ENCODE results near the gene CNTN4.

Gene CNTN4

GRCh38 chr3:2851361-2851760 is 752.7 kb downstream of the CNTN4 start:
- H3K9me3 ChIP-seq (ENCODE audit: insufficient read depth, low read length, severe bottlenecking) = no peaks in the 10 kb centered on the region
- H3K79me2 ChIP-seq (ENCODE audit: insufficient read depth, low read length) = no peaks in the 10 kb centered on the region
- no peaks in the 10 kb centered on the region for H3K36me3 ChIP-seq (ENCODE audit: insufficient read depth, low read length)
- DNase-seq (no peak), ATAC-seq (ENCODE audit: insufficient read depth, low read depth) (no peak)
- no peaks in the 10 kb centered on the region for H3K27me3 ChIP-seq (ENCODE audit: insufficient read depth, low read length, poor library complexity)
- no peak overlapping the region for H3K27ac ChIP-seq (ENCODE audit: low read length)
- TF ChIP-seq CTCF (IDR thresholded peaks at IDR 0.05; ENCODE audit: borderline replicate concordance, extremely low read depth, low read length, poor library complexity, severe bottlenecking) = no peak
- TF ChIP-seq EZH2 (IDR thresholded peaks at IDR 0.05; ENCODE audit: borderline replicate concordance, low read depth, low read length, severe bottlenecking) = no peak
- no peak overlapping the region for H2AFZ ChIP-seq (ENCODE audit: low read depth, low read length)
- no peaks in the 10 kb centered on the region for H3K4me1 ChIP-seq (ENCODE audit: insufficient read depth, low read length)
- H3K4me3 ChIP-seq (ENCODE audit: low read depth in 1 of 2, low read length in 2 of 2) = no peak overlapping the region
- H4K20me1 ChIP-seq (ENCODE audit: insufficient read depth, low read length) = no peaks in the 10 kb centered on the region
- no peak overlapping the region for H3K9ac ChIP-seq (ENCODE audit: low read depth, low read length)
- H3K4me2 ChIP-seq (ENCODE audit: insufficient read depth, low read length) = no peak overlapping the region

- Histone ChIP-seq H3K9ac (ENCODE audit: low read depth, low read length) (no peak overlapping the region), H3K4me3 (ENCODE audit: low read depth in 1 of 2, low read length in 2 of 2) (no peak overlapping the region), H3K4me2 (ENCODE audit: insufficient read depth, low read length) (no peak overlapping the region), H3K27me3 (ENCODE audit: insufficient read depth, low read length, poor library complexity) (no peaks in the 10 kb centered on the region), H3K4me1 (ENCODE audit: insufficient read depth, low read length) (no peaks in the 10 kb centered on the region), H2AFZ (ENCODE audit: low read depth, low read length) (no peak overlapping the region), H3K27ac (ENCODE audit: low read length) (no peak overlapping the region), H3K9me3 (ENCODE audit: insufficient read depth, low read length, severe bottlenecking) (no peaks in the 10 kb centered on the region), H3K36me3 (ENCODE audit: insufficient read depth, low read length) (no peaks in the 10 kb centered on the region), H3K79me2 (ENCODE audit: insufficient read depth, low read length) (no peaks in the 10 kb centered on the region), H4K20me1 (ENCODE audit: insufficient read depth, low read length) (no peaks in the 10 kb centered on the region)
- DNase-seq (no peak), ATAC-seq (ENCODE audit: insufficient read depth, low read depth) (no peak)
- no peak for TF ChIP-seq EZH2 (IDR thresholded peaks at IDR 0.05; ENCODE audit: borderline replicate concordance, low read depth, low read length, severe bottlenecking)
- no peak for TF ChIP-seq CTCF (IDR thresholded peaks at IDR 0.05; ENCODE audit: borderline replicate concordance, extremely low read depth, low read length, poor library complexity, severe bottlenecking)
Observed at GRCh38 chr3:2851835-2852234, 753.2 kb downstream of the CNTN4 start.

GRCh38 chr3:2853651-2854050 is 755.0 kb downstream of the CNTN4 start:
- Histone ChIP-seq H3K27me3 (ENCODE audit: insufficient read depth, low read length, poor library complexity) (no peaks in the 10 kb centered on the region), H3K36me3 (ENCODE audit: insufficient read depth, low read length) (no peaks in the 10 kb centered on the region), H3K9me3 (ENCODE audit: insufficient read depth, low read length, severe bottlenecking) (no peaks in the 10 kb centered on the region), H3K4me1 (ENCODE audit: insufficient read depth, low read length) (no peaks in the 10 kb centered on the region), H3K9ac (ENCODE audit: low read depth, low read length) (no peak overlapping the region), H4K20me1 (ENCODE audit: insufficient read depth, low read length) (no peaks in the 10 kb centered on the region), H3K27ac (ENCODE audit: low read length) (no peak overlapping the region), H3K79me2 (ENCODE audit: insufficient read depth, low read length) (no peaks in the 10 kb centered on the region), H2AFZ (ENCODE audit: low read depth, low read length) (no peak overlapping the region), H3K4me2 (ENCODE audit: insufficient read depth, low read length) (no peak overlapping the region), H3K4me3 (ENCODE audit: low read depth in 1 of 2, low read length in 2 of 2) (no peak overlapping the region)
- DNase-seq = no peak
- ATAC-seq (ENCODE audit: insufficient read depth, low read depth) = no peak
- no peak for TF ChIP-seq CTCF (IDR thresholded peaks at IDR 0.05; ENCODE audit: borderline replicate concordance, extremely low read depth, low read length, poor library complexity, severe bottlenecking)
- no peak for TF ChIP-seq EZH2 (IDR thresholded peaks at IDR 0.05; ENCODE audit: borderline replicate concordance, low read depth, low read length, severe bottlenecking)

Data from DND-41 (cell line).